Cerebellar cortex (tissue), 1 donor: Measurements from ENCODE around the gene IL1RAPL2.
"Not testable (repeated sequence)": the region's sequence is repeated elsewhere in the genome, so short reads cannot be mapped to it uniquely, and the experiment has no call there.

ENCODE experiments used
- DNase-seq: peaks from one replicate; pipeline ENCODE4 v3.0.0-alpha.2; 2015; ENCODE audit warnings: low spot score

The IL1RAPL2 gene

GRCh38 chrX:105701310-105702052 is 1135.5 kb downstream of the IL1RAPL2 start:
- DNase-seq: no peak

GRCh38 chrX:105703876-105704275 is 1137.9 kb downstream of the IL1RAPL2 start:
- DNase-seq: no peak

- DNase-seq: no peak
Observed at GRCh38 chrX:105706041-105706440, 1140.0 kb downstream of the IL1RAPL2 start.

GRCh38 chrX:105711805-105712204 is 1145.8 kb downstream of the IL1RAPL2 start:
- DNase-seq: no peak

- no peak for DNase-seq
Observed at GRCh38 chrX:105715746-105716145, 1149.7 kb downstream of the IL1RAPL2 start.

GRCh38 chrX:105723966-105724735 is 1158.2 kb downstream of the IL1RAPL2 start:
- no peak for DNase-seq

- no peak for DNase-seq
Observed at GRCh38 chrX:105725228-105725627, 1159.2 kb downstream of the IL1RAPL2 start.

GRCh38 chrX:105738162-105738561 is 1172.2 kb downstream of the IL1RAPL2 start:
- DNase-seq: no peak

- DNase-seq: no peak
Observed at GRCh38 chrX:105744291-105744690, 1178.3 kb downstream of the IL1RAPL2 start.

- no peak for DNase-seq
Observed at GRCh38 chrX:105744946-105745345, 1178.9 kb downstream of the IL1RAPL2 start.

GRCh38 chrX:105745863-105746262 is 1179.9 kb downstream of the IL1RAPL2 start:
- no peak for DNase-seq

- DNase-seq: no peak
Observed at GRCh38 chrX:105752338-105752956, 1186.4 kb downstream of the IL1RAPL2 start.

- no peak for DNase-seq
Observed at GRCh38 chrX:105753411-105753810, 1187.4 kb downstream of the IL1RAPL2 start.

GRCh38 chrX:105754286-105754964 is 1188.4 kb downstream of the IL1RAPL2 start:
- no peak for DNase-seq

- DNase-seq: no peak
Observed at GRCh38 chrX:105755109-105755508, 1189.1 kb downstream of the IL1RAPL2 start.

GRCh38 chrX:105758754-105759153 is 1192.8 kb downstream of the IL1RAPL2 start:
- no peak for DNase-seq

- DNase-seq: no peak
Observed at GRCh38 chrX:105759598-105759997, 1193.6 kb downstream of the IL1RAPL2 start.

GRCh38 chrX:105765691-105766090 is 1199.7 kb downstream of the IL1RAPL2 start:
- DNase-seq: no peak

- DNase-seq: no peak
Observed at GRCh38 chrX:105773801-105774200, 1207.8 kb downstream of the IL1RAPL2 start.

- no peak for DNase-seq
Observed at GRCh38 chrX:105775679-105776078, 1209.7 kb downstream of the IL1RAPL2 start.

- no peak for DNase-seq
Observed at GRCh38 chrX:105781804-105782203, 1215.8 kb downstream of the IL1RAPL2 start.

- DNase-seq: not testable (repeated sequence)
Observed at GRCh38 chrX:105796877-105797276, 1230.9 kb downstream of the IL1RAPL2 start.
